Colonic mucosa (tissue), 4 donors: ENCODE measurements around the gene BFSP1. TPM values are rescaled to one million over a fixed set of nuclear protein-coding genes. Genes with fewer than 3 reads are reported as not detected.

Experiments used
- DNase-seq: peaks from one replicate; pipeline ENCODE4 v3.0.0-alpha.2; 2020
- H3K27ac ChIP-seq: fragments of 200-600 bp; one replicate; pipeline ENCODE4 v1.8.0; 2021
- H3K27me3 ChIP-seq: fragments of 200-600 bp; one replicate; pipeline ENCODE4 v1.8.0; 2021
- H3K36me3 ChIP-seq: fragments of 200-600 bp; one replicate; pipeline ENCODE4 v1.8.0; 2021
- H3K4me1 ChIP-seq: fragments of 200-600 bp; one replicate; pipeline ENCODE4 v1.8.0; 2021; ENCODE audit warnings: mild to moderate bottlenecking
- H3K4me3 ChIP-seq: fragments of 200-600 bp; one replicate; pipeline ENCODE4 v1.8.0; 2021
- H3K9ac ChIP-seq, 2 donors: one replicate each; pipeline ENCODE4 v1.7.0; 2013; ENCODE audit warnings: control low read depth in 2 of 2, low read depth in 2 of 2, low read length in 2 of 2
- H3K9me3 ChIP-seq: fragments of 200-600 bp; one replicate; pipeline ENCODE4 v1.8.0; 2021
- intact Hi-C: fragments of 100-400 bp; cut with DNase I; formaldehyde crosslinking; loops from one replicate; pipeline ENCODE4 v1.14.1; 2022
- total RNA-seq, 2 donors: library from RNA; stranded (reverse); fragmentation: NEBNext Ultra II Directional in 1 of 2; extraction: Animal tissue kit (Norgen Biotek cat#: 25700) in 1 of 2; gene quantifications; one replicate each; pipeline ENCODE4 v1.2.1, GENCODE V29; 2021
- TF ChIP-seq, protein P1 (sequence below): fragments of 200-600 bp; IDR thresholded peaks from one replicate; pipeline ENCODE4 v1.8.0; 2022; ENCODE audit warnings: antibody characterized with exemption, mild to moderate bottlenecking
- donor health status: healthy.
- donor health status: DM: no; HTN: no; CAD: no.
- donor health status: DM: no; HTN: no; CAD: no.

Gene BFSP1
- total RNA-seq, 2 donors from 2014 or later: 0.50 to 0.59 TPM

DNA sequence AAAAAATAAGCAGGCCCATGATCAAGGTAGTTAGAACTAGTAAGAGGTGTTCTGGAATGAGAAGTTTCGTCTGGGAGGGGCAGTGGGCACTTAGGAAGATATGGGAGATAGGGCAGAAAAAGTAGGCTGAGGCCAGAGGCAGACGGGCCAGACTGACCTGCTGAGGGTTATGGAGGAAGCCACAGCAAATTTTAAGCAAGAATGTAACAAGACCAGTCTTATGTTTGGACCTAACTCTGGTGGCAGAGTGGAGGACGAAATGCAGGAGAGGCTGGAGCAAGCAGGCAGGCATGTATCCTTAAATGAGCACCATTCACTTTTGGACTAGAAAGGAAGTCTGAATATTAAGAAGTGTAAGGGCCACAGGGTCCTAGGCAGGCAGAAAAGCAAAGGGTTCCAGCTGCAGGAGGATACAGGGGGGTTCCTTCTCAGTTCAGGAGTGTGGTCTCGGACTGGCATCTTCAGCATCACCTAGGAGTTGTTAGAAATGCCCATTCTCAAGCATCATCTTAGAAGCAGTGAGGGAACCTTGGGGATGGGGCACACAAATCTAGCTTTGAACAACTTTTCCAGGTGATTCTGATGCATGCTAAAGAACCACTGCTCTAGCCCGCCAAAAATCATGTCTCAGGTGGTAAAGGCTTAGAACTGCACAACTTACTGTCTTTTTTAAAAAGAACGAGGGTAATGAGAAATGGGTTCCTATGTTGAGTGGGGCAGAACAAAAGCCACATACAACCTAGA, 37.0 kb upstream of the BFSP1 start:
- Histone ChIP-seq H3K27ac (peak overlapping the region; percentile 99), H3K9ac (peak overlapping the region in 1 of 2 donors; percentile 60), H3K4me3 (peak overlapping the region; percentile 98), H3K9me3 (no peaks in the 10 kb centered on the region), H3K27me3 (no peaks in the 10 kb centered on the region), H3K36me3 (no peaks in the 10 kb centered on the region), H3K4me1 (peaks cover 9% of the 10 kb centered on the region)
- TF ChIP-seq, protein P1, sequence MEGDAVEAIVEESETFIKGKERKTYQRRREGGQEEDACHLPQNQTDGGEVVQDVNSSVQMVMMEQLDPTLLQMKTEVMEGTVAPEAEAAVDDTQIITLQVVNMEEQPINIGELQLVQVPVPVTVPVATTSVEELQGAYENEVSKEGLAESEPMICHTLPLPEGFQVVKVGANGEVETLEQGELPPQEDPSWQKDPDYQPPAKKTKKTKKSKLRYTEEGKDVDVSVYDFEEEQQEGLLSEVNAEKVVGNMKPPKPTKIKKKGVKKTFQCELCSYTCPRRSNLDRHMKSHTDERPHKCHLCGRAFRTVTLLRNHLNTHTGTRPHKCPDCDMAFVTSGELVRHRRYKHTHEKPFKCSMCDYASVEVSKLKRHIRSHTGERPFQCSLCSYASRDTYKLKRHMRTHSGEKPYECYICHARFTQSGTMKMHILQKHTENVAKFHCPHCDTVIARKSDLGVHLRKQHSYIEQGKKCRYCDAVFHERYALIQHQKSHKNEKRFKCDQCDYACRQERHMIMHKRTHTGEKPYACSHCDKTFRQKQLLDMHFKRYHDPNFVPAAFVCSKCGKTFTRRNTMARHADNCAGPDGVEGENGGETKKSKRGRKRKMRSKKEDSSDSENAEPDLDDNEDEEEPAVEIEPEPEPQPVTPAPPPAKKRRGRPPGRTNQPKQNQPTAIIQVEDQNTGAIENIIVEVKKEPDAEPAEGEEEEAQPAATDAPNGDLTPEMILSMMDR: no peak
- intact Hi-C loops: no loop called here
- no peak for DNase-seq

- Histone ChIP-seq H3K36me3 (no peaks in the 10 kb centered on the region), H3K9ac (no peak overlapping the region), H3K4me1 (no peaks in the 10 kb centered on the region), H3K9me3 (no peaks in the 10 kb centered on the region), H3K27me3 (no peaks in the 10 kb centered on the region), H3K27ac (peak overlapping the region; percentile 12), H3K4me3 (no peak overlapping the region)
- intact Hi-C loops: no loop called here
- no peak for DNase-seq
- TF ChIP-seq, protein P1: no peak
Measured at GRCh38 chr20:17566345-17566744, 35.2 kb upstream of the BFSP1 start.

DNA sequence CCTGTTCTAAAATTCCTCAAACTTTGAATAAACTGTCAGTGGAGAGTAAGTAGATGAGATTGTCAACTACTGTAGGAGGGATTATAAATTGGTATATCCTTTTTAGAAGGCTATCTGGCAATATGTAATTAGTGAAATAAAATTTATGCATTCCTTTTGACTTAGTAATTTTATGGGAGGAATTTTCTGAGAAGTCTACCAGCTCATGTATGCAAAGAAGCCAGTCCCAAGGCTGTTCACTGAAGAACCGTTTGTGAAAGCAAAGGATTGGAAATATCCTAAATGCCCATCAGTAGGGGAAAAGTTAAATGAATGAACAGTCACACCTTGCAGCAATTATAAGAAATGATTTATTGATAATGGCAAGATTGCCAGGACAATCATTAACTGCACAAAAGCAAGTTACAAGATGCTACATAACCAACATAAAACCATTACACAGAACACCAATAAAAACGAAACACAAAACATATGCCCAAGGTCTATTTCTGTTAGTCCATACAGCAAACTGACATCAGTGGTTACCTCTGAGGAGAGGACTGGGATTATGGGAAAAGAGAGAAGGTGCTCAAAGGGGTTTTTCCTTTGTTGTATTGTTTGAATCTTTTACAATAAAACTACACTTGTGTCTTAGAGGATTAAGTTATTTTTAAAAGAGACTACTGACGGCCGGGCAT, 34.1 kb upstream of the BFSP1 start:
- no peak overlapping the region for H3K9ac ChIP-seq
- TF ChIP-seq, protein P1: no peak
- H3K4me1 ChIP-seq: no peaks in the 10 kb centered on the region
- no peaks in the 10 kb centered on the region for H3K36me3 ChIP-seq
- peak overlapping the region; percentile 12 for H3K27ac ChIP-seq
- no peak overlapping the region for H3K4me3 ChIP-seq
- intact Hi-C loops: no loop called here
- no peak for DNase-seq
- H3K27me3 ChIP-seq: no peaks in the 10 kb centered on the region
- H3K9me3 ChIP-seq: no peaks in the 10 kb centered on the region

- H3K4me3 ChIP-seq: no peak overlapping the region
- DNase-seq: no peak
- intact Hi-C loops: no loop called here
- H3K27ac ChIP-seq: no peak overlapping the region
- TF ChIP-seq, protein P1: no peak
- no peak overlapping the region for H3K9ac ChIP-seq
- no peaks in the 10 kb centered on the region for H3K9me3 ChIP-seq
- H3K36me3 ChIP-seq: no peaks in the 10 kb centered on the region
- no peaks in the 10 kb centered on the region for H3K27me3 ChIP-seq
- no peaks in the 10 kb centered on the region for H3K4me1 ChIP-seq
Measured at GRCh38 chr20:17562804-17563305, 31.7 kb upstream of the BFSP1 start.

DNA sequence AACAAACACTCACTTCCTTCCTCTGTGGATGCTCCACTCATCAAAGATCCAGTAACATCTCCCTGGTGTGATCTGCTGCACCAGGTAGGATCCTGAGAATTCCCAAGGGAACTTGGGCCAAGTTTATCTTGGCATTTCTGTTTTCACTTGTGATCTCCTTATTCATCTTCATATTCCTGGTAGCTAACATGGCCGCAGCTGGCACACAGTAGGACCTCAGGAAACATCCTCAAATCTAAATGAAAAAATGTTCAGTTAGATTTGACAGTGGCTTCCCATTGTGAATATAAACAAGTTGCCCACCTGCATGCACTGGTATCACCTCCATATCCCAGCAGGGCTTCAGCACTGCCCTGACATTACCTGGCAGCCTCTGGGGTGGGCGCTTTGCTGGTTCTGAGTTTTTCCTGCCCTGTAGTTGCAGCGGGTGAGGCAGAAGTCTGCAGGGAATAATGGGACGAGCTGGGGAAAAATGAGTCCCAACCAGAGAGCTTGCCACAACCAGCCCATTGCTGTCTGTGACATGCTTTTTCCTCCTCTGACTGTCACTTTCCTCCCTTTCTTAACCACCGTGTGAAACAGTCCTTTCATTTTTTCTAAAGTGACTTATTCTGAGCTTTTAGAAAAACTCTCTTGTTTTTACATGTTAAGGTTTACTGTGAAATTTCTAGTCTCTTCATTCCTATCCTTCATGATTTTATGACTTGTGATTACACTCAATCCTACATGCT, 29.3 kb upstream of the BFSP1 start:
- no peak overlapping the region for H3K9ac ChIP-seq
- H3K27me3 ChIP-seq: no peaks in the 10 kb centered on the region
- no peak overlapping the region for H3K4me3 ChIP-seq
- H3K36me3 ChIP-seq: no peaks in the 10 kb centered on the region
- TF ChIP-seq, protein P1: no peak
- peaks cover 11% of the 10 kb centered on the region for H3K4me1 ChIP-seq
- intact Hi-C loops: no loop called here
- no peak for DNase-seq
- no peaks in the 10 kb centered on the region for H3K9me3 ChIP-seq
- no peak overlapping the region for H3K27ac ChIP-seq
